Measurements from ENCODE around the gene CDH22.

- no peak for TF ChIP-seq CTCF (IDR thresholded peaks at IDR 0.05; ENCODE audit: low read depth, low read length)
- TF ChIP-seq EZH2phosphoT487 (IDR thresholded peaks at IDR 0.05; ENCODE audit: low read depth), result no peak
Observed at GRCh38 chr20:46252352-46253091, 55.8 kb downstream of the CDH22 start.
